ENCODE measurements around the gene HSH2D. TPM values are rescaled to one million over a fixed set of nuclear protein-coding genes. Genes with fewer than 3 reads are reported as not detected.

HSH2D gene
- total and polyA plus RNA-seq, 2 of the 13 experiments (the other 11 are each of a cell fraction or from before 2014, with no cell fraction given), result 0.69 to 3.2 TPM

GRCh38 chr19:16133818-16134217 lies 9.7 kb upstream of the HSH2D start (continued):
- TF ChIP-seq HNF1B (CRISPR knock-in tag; IDR thresholded peaks at IDR 0.05) (no peak), HDAC1 (CRISPR knock-in tag; IDR thresholded peaks at IDR 0.05) (no peak), ZNF124 (CRISPR knock-in tag; IDR thresholded peaks at IDR 0.05) (no peak), SYNCRIP (IDR thresholded peaks at IDR 0.05; ENCODE audit: insufficient read depth, low read depth, low read length) (no peak), ZNF790 (CRISPR knock-in tag; IDR thresholded peaks at IDR 0.05; ENCODE audit: borderline replicate concordance) (no peak)

GRCh38 chr19:16134510-16134909 lies 9.0 kb upstream of the HSH2D start:
- Histone ChIP-seq H3K9me3 (ENCODE audit: low read length) (no peaks in the 10 kb centered on the region), H3K4me3 (replicated peaks in 1 of 3; ENCODE audit: insufficient read depth in 1 of 3, low read depth in 2 of 3, low read length in 3 of 3) (no peak overlapping the region), H3K4me1 (ENCODE audit: insufficient read depth, low read length) (no peaks in the 10 kb centered on the region), H3K27me3 (ENCODE audit: control insufficient read depth in 1 of 2, insufficient read depth in 2 of 2, low read length in 2 of 2) (no peaks in the 10 kb centered on the region), H3K27ac (ENCODE audit: extremely low read length, insufficient read depth, low read length) (no peak overlapping the region), H3K9ac (ENCODE audit: insufficient read depth, low read depth, low read length) (no peak overlapping the region), H3K4me2 (ENCODE audit: low read depth, low read length) (no peak overlapping the region), H2AFZ (ENCODE audit: low read length) (no peak overlapping the region), H4K20me1 (ENCODE audit: insufficient read depth, low read length) (no peaks in the 10 kb centered on the region), H3K79me2 (ENCODE audit: insufficient read depth, low read length) (no peaks in the 10 kb centered on the region), H3K36me3 (replicated peaks in 1 of 2; ENCODE audit: control insufficient read depth in 1 of 2, insufficient read depth in 2 of 2, low read length in 2 of 2) (peaks cover 16 to 37% of the 10 kb centered on the region in 2 experiments; a peak in 4 of 5 replicates)
- ChIA-PET POLR2A (interaction anchor here (0.7 to 0.9 kb wide), 2 partner anchors 10 kb away, joined by 3 to 5 read pairs; partner anchors contain the start of gene HSH2D), CTCF (ENCODE audit: low intra/inter-chr PET ratio, low total read pairs) (no interaction called here)
- in situ Hi-C loops (cut with HindIII; ENCODE audit: extremely low pct_ligation_motif_present, low pct_unique_long_range_greater_than_20kb), result no loop called here
- no peak for ATAC-seq
- no TSS peak for BruUV-seq (replicated peaks)
- no peak for TF ChIP-seq ZNF317 (CRISPR knock-in tag; IDR thresholded peaks at IDR 0.05)
- no peak for TF ChIP-seq ZNF576 (CRISPR knock-in tag; IDR thresholded peaks at IDR 0.05)
- no peak for TF ChIP-seq HNF4G (IDR thresholded peaks at IDR 0.05; ENCODE audit: borderline replicate concordance, low read depth, low read length)
- TF ChIP-seq HNF4G (CRISPR knock-in tag; IDR thresholded peaks at IDR 0.05; ENCODE audit: borderline replicate concordance, low read depth), result no peak
- no peak for TF ChIP-seq MTERF4 (CRISPR knock-in tag; IDR thresholded peaks at IDR 0.05)
- TF ChIP-seq EP300 (IDR thresholded peaks at IDR 0.05; ENCODE audit: low read depth in 2 of 2, low read length in 2 of 2), result no peak
- no peak for TF ChIP-seq EP300 (CRISPR knock-in tag; IDR thresholded peaks at IDR 0.05; ENCODE audit: borderline replicate concordance)
- TF ChIP-seq SMYD3 (CRISPR knock-in tag; IDR thresholded peaks at IDR 0.05), result no peak
- TF ChIP-seq ZFY (CRISPR knock-in tag; IDR thresholded peaks at IDR 0.05), result no peak
- WGBS (ENCODE audit: low lambda C conversion rate), result 84% methylated on average over 7 of the region's 7 CpGs
- no peak for DNase-seq (ENCODE audit: low spot score)
- no peak for FAIRE-seq
- intact Hi-C loops (cut with micrococcal nuclease; ENCODE audit: unreplicated experiment), result no loop called here
